IMR-90 (cell line): Measurements from ENCODE around the gene OR2A1.
"Not testable (repeated sequence)": the region's sequence is repeated elsewhere in the genome, so short reads cannot be mapped to it uniquely, and the experiment has no call there.

Source experiments
- CEBPB ChIP-seq: IDR thresholded peaks from 2 replicates; pipeline ENCODE4 v1.6.1; 2012; ENCODE audit warnings: low read depth, low read length, improper control_type of control experiment
- MAFK ChIP-seq: IDR thresholded peaks from 2 replicates; pipeline ENCODE4 v1.6.1; 2012; ENCODE audit warnings: low read depth, low read length, improper control_type of control experiment
- RAD21 ChIP-seq: IDR thresholded peaks from 2 replicates; pipeline ENCODE4 v1.6.1; 2012; ENCODE audit warnings: low read length, improper control_type of control experiment
- RFX5 ChIP-seq: IDR thresholded peaks from 2 replicates; pipeline ENCODE4 v1.8.0; 2012; ENCODE audit warnings: low read depth, mild to moderate bottlenecking, low read length, moderate library complexity
- SMC3 ChIP-seq: fragments of 150-350 bp; IDR thresholded peaks from 2 replicates; pipeline ENCODE4 v1.6.1; 2016; ENCODE audit warnings: low read depth, mild to moderate bottlenecking, antibody characterized with exemption, low read length, moderate library complexity
- TF ChIP-seq, protein P1 (sequence below): conservative IDR thresholded peaks from 2 replicates; pipeline ENCODE4 v1.5.1; 2012; ENCODE audit warnings: mild to moderate bottlenecking, low read depth, low read length, improper control_type of control experiment

GRCh38 chr7:144351667-144352066 lies 39.4 kb downstream of the OR2A1 start:
- TF ChIP-seq, protein P1, sequence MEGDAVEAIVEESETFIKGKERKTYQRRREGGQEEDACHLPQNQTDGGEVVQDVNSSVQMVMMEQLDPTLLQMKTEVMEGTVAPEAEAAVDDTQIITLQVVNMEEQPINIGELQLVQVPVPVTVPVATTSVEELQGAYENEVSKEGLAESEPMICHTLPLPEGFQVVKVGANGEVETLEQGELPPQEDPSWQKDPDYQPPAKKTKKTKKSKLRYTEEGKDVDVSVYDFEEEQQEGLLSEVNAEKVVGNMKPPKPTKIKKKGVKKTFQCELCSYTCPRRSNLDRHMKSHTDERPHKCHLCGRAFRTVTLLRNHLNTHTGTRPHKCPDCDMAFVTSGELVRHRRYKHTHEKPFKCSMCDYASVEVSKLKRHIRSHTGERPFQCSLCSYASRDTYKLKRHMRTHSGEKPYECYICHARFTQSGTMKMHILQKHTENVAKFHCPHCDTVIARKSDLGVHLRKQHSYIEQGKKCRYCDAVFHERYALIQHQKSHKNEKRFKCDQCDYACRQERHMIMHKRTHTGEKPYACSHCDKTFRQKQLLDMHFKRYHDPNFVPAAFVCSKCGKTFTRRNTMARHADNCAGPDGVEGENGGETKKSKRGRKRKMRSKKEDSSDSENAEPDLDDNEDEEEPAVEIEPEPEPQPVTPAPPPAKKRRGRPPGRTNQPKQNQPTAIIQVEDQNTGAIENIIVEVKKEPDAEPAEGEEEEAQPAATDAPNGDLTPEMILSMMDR = not testable (repeated sequence)
- not testable (repeated sequence) for TF ChIP-seq MAFK, RAD21, RFX5, SMC3, CEBPB
